ENCODE results near the gene ZGPAT. TPM values are rescaled to one million over a fixed set of nuclear protein-coding genes. Genes with fewer than 3 reads are reported as not detected.
A peak's percentile ranks its signal among the peaks of the same experiment; 100 is the strongest.
"Not testable (repeated sequence)": the region's sequence is repeated elsewhere in the genome, so short reads cannot be mapped to it uniquely, and the experiment has no call there.

The ZGPAT gene, protein sequence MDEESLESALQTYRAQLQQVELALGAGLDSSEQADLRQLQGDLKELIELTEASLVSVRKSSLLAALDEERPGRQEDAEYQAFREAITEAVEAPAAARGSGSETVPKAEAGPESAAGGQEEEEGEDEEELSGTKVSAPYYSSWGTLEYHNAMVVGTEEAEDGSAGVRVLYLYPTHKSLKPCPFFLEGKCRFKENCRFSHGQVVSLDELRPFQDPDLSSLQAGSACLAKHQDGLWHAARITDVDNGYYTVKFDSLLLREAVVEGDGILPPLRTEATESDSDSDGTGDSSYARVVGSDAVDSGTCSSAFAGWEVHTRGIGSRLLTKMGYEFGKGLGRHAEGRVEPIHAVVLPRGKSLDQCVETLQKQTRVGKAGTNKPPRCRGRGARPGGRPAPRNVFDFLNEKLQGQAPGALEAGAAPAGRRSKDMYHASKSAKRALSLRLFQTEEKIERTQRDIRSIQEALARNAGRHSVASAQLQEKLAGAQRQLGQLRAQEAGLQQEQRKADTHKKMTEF
- 10.1 and 13.8 TPM in 2 replicates for total RNA-seq

DNA sequence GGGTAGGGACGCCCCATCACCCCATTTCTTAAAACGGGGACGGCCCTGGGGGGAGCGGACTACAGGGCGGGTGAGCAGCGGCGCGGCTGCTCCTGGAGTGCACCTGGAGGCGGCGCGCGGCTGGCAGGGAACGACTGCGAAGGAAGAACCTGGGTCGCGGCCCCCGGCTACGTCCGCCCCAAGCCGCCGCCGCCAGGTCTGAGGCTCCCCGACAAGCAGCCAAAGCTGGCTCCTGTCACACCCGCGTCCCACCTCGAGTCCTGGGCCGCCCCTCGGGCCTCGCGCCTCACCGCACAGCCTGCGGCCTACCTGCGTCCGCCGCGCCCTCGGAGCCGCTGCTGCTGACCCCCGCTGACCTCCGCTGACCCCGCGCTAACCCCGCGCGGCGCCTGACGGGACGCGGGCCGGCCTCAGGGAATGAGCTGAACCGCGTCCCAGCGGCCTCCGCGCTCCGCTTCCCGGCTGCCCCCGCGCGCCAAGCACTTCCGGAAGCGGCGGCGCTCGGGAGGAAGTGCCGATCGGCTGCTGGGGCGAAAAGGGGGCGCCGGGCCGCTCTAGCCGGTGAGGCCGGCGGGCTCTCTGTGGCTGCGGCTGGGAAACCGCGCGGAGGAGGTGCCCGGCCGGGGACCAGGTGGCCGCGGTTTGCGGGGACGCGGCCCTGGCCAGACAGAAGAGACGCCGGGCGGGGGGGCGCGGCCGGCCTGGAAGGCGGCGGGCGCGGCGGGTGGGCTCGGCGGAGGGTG lies at the start of gene ZGPAT, which contains the start of gene ARFRP1:
TSS of gene ZGPAT (plus strand) at position 482 of the 743 bp plus-strand sequence. CDS start 542 bp downstream, outside the sequence.
TSS of gene ARFRP1 (minus strand) at position 419 of the 743 bp plus-strand sequence. CDS start 885 bp downstream, outside the sequence.
- DNase-seq (ENCODE audit: low read depth in 2 of 2) = peak; percentile 55 to 89

DNA sequence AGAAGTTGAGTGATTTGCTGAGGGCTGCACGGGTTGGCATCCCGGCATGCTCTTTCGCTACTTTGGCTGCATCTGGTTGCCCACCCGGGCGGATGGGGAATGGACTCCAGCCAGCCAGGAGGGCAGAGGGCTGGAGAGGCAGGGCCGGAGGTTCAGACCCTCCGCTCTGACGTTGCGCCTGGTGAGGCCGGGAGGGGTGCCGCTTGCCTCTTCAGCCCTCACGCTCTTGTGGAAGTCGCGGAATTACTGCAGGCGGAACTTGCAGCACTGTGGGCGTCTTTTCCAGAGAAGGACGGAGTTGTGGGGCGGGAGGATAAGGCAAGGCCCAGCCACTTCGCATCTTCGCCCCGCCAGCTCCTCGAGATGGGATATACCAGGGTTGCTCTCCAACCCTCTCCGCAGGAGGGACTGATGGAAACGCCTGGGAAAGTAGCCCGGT lies 49.1 kb upstream of the ZGPAT start:
- no peak for DNase-seq (ENCODE audit: low read depth in 2 of 2)

DNA sequence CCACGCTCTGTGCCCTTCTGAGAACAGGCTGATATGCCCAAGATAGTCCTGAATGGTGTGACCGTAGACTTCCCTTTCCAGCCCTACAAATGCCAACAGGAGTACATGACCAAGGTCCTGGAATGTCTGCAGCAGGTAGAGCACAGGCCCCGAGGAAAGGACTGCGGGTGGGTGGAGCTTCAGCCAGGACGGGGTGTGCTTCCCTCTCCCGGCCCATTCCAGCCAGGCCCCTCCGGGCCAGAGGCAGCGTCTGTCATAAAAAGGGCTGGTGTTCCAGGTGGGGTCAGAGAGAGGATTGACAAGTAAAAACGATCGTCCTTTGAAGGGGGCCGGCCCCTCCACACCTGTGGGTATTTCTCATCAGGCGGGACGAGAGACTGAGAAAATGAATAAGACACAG lies 48.5 kb upstream of the ZGPAT start:
- no peak for DNase-seq (ENCODE audit: low read depth in 2 of 2)

DNA sequence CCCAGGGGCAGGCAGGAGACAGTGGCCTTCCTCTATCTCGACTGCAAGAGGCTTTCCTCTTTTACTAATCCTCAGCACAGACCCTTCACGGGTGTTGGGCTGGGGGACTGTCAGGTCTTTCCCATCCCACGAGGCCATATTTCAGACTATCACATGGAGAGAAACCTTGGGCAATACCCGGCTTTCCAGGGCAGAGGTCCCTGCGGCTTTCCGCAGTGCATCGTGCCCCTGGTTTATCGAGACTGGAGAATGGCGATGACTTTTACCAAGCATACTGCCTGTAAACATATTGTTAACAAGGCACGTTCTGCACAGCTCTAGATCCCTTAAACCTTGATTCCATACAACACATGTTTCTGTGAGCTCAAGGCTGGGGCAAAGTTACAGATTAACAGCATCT lies 47.7 kb upstream of the ZGPAT start:
- not testable (repeated sequence) for DNase-seq (ENCODE audit: low read depth in 2 of 2)

DNA sequence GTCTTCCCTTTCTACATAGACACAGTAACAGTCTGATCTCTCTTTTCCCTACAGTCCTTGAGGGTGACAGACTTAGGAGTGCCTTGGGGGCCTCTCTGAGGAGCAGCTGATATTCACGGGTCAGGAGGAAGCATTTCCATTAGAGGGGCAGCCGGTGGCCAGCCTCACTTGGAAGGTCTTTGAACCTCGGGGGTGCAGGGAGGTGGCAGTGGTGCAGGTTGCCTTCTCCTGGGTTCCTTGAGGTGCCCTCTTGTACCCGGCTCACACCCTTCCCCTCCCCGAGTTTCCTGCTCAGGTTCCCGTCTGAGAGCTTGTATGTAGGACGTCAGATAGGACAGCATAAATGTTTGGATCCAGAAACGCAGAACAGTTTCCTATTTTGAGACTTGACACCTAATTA lies 47.2 kb upstream of the ZGPAT start:
- no peak for DNase-seq (ENCODE audit: low read depth in 2 of 2)

- no peak for DNase-seq (ENCODE audit: low read depth in 2 of 2)
Measured at GRCh38 chr20:63661108-63661507, 46.7 kb upstream of the ZGPAT start.

GRCh38 chr20:63661959-63662812 lies 45.7 kb upstream of the ZGPAT start:
- DNase-seq (ENCODE audit: low read depth in 2 of 2) = no peak

DNA sequence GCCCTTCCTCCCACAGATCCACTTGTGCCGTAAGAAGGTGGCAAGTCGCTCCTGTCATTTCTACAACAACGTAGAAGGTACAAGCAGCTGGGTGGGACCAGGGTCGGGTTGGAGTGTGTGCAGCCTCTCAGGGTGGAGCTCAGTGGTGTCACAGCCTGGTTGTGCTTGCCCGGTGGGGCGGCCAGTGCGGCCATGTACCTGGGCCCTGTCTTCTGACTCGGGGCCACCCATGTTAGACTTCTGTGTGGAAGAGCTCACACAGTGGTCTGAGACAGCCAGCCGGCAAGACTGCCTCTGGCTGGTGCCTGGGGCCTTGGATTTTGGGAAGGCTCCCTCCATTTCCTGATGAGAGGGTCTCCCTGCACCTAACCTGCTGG lies 45.0 kb upstream of the ZGPAT start:
- no peak for DNase-seq (ENCODE audit: low read depth in 2 of 2)

DNA sequence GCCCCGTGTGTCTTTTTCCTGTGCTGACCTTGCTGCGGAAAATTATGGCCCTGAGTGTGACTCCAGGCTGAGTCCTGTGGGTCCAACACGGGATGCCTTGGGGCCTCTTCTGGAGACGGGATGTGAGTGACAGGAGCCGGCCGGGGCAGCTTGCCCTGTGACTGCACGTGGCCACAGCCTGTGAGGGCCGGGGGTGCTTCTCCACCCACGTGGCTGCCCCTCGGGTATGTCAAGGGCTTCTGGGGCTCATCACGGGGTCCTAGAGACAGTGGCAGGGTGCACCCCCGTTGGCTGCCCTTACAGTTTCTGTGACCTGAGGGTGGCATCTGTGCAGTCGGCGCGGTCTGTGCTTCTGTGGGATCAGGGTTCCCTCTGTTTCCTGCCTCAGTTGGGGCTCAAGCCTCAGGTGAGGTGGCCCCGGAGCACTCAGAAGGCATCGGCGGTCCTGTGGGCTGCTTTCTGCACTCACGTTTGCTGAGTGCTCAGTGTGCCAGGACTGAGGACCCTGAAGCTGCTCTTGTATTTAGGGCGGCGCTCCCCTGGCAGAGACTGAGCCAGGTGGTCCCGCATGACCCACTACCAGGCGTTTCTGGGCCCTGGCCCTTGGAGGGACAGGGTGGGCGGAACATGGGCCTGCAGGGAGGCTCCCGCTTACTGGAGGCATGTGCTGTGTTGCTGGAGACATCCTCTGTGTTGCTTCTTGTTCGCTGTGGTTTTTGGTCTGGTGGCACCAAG lies 44.3 kb upstream of the ZGPAT start:
- no peak for DNase-seq (ENCODE audit: low read depth in 2 of 2)

GRCh38 chr20:63664143-63664851 lies 43.5 kb upstream of the ZGPAT start:
- no peak for DNase-seq (ENCODE audit: low read depth in 2 of 2)

GRCh38 chr20:63664861-63665594 lies 42.8 kb upstream of the ZGPAT start:
- DNase-seq (ENCODE audit: low read depth in 2 of 2) = no peak

DNA sequence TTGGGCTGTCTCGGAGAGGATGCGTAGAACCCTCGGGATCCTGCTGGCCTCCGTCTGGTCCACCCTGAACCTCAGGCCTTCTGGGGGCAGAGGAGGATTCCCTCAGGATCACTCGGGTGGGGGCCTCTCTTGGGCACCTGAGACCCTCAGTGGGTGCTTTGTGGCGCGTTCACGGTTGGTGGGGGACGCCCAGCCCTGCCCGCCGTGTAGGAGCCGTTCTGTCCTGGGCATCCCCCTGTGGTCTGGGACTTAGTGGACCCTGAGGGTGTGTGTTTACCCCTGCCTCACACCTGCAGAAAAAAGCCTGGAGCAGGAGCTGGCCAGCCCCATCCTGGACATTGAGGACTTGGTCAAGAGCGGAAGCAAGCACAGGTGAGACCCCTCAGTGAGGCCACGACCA lies 42.1 kb upstream of the ZGPAT start:
- no peak for DNase-seq (ENCODE audit: low read depth in 2 of 2)

DNA sequence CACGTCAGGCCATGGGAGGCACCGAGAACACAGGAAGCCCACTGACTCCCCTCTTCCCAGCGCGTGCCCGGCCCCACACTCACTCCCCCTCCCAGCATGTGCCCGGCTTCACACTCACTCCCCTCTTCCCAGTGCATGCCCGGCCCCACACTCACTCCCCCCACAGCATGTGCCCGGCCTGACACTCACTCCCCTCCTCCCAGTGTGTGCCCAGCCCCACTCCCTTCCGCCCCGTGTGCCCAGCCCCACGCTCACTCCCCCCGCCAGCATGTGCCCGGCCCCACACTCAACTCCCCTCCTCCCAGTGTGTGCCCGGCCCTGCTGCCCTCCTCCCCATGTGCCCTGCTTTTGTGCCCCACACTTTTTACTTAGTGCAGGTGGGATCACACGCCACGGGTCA lies 40.0 kb upstream of the ZGPAT start:
- DNase-seq (ENCODE audit: low read depth in 2 of 2) = no peak

- DNase-seq (ENCODE audit: low read depth in 2 of 2) = no peak
Measured at GRCh38 chr20:63668351-63668750, 39.5 kb upstream of the ZGPAT start.

- not testable (repeated sequence) for DNase-seq (ENCODE audit: low read depth in 2 of 2)
Measured at GRCh38 chr20:63671695-63672094, 36.1 kb upstream of the ZGPAT start.

- DNase-seq (ENCODE audit: low read depth in 2 of 2) = no peak
Measured at GRCh38 chr20:63672666-63673065, 35.2 kb upstream of the ZGPAT start.

DNA sequence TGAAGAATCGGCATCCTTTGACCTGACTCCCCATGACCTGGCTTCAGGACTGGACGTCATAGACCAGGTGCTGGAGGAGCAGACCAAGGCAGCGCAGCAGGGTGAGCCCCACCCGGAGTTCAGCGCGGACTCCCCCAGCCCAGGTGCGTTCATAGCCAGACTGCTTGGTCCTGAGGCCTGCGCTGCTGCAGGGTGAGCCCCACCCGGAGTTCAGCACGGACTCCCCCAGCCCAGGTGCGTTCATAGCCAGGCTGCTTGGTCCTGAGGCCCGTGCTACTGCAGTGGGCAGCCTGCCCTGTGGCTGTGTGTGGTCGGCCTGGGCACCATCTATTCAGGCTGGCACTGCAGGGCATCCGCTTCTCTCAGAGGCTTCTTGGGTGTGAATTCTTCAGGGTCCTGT lies 33.9 kb upstream of the ZGPAT start:
- DNase-seq (ENCODE audit: low read depth in 2 of 2) = no peak

DNA sequence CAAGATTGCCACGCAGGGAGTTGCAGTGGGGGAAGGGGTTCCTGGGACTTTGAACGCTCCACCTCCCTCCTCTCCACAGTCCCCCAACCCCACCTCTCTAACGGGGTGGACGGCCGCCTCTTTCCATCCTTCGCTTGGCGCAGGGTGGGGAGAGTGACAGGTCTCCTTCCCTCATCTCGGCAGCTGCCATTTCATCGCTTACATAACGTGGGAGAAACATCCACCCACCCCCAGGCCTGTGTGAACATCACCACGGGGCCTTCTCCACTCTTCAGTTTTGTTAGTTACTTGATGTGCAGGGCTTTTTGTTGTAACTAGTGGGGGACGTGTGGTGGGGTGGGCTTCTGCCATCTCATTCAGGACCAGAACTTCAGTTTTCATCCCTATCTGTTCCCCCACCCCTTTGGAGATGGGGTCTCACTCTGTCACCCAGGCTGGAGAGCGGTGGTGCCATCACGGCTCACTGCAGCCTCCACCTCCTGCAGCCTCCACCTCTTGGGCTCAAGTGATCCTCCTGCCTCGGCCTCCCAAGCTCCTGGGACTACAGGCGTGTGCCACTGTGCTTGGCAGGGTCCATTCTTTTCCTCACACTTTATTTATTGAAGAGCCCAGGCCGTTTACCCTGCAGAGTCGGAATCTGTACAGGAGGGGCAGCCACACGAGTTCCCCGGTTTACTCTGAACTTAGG lies 32.0 kb upstream of the ZGPAT start:
- DNase-seq (ENCODE audit: low read depth in 2 of 2) = no peak

DNA sequence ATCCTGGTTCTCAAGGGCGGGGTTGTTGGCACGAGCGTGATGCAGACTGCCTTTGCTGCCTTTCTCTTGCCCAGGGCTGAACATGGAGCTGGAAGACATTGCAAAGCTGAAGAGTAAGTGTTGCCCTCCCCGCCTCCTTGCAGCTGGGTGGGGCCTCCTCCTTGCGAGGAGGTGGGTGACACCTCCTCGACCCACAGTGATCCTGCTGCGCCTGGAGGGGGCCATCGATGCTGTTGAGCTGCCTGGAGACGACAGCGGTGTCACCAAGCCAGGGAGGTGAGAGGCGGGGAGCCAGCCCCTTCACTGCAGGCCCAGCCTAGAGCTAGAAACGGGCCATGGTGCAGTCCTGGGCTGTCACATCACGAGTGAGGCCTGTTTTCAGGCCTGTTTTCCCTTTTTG lies 29.8 kb upstream of the ZGPAT start:
- no peak for DNase-seq (ENCODE audit: low read depth in 2 of 2)

Data from dermis microvascular lymphatic vessel endothelial cell (primary cell).